Panc1 (cell line): ENCODE measurements around the gene TBCD. TPM values are rescaled to one million over a fixed set of nuclear protein-coding genes. Genes with fewer than 3 reads are reported as not detected.
A peak's percentile ranks its signal among the peaks of the same experiment; 100 is the strongest.

Source experiments
- ATAC-seq: fragments of 200-7000 bp; cut with Tn5 transposase; 2 replicates; pipeline ENCODE4 v1.9.1; 2020; ENCODE audit warnings: mild to moderate bottlenecking, moderate library complexity
- BruUV-seq: library from RNA; stranded (reverse); fragments of 400-500 nt; replicated peaks from 2 replicates; lab custom pipeline; 2021; lab: Mats Ljungman, UMichigan
- CTCF ChIA-PET: fragments of 300-600 bp; sonication (Branson Sonifier 250); formaldehyde crosslinking; loops from one replicate; lab custom pipeline; 2022; ENCODE audit warnings: antibody characterized with exemption; lab: Charles Lee
- POLR2A ChIA-PET: fragments of 300-600 bp; sonication (Branson Sonifier 250); formaldehyde crosslinking; loops from one replicate; lab custom pipeline; 2022; ENCODE audit warnings: antibody characterized with exemption; lab: Charles Lee
- DNase-seq: peaks from one replicate; pipeline ENCODE4 v3.0.0-alpha.2; 2010; ENCODE audit warnings: low read depth, low spot score
- H3K27ac ChIP-seq: 2 replicates; pipeline ENCODE4 v1.5.1; 2011; ENCODE audit warnings: mild to moderate bottlenecking, low read length, inconsistent platforms
- H3K27me3 ChIP-seq: fragments of 200-500 bp; sonication (Bioruptor generic); 2 replicates; pipeline ENCODE4 v1.6.0; 2014; ENCODE audit warnings: low read length, inconsistent platforms; ENCODE audit not compliant: control insufficient read depth, insufficient read depth
- H3K36me3 ChIP-seq: fragments of 200-500 bp; sonication (Bioruptor generic); 2 replicates; pipeline ENCODE4 v1.5.1; 2014; ENCODE audit warnings: inconsistent platforms, mild to moderate bottlenecking, low read length, moderate library complexity; ENCODE audit not compliant: control insufficient read depth, insufficient read depth
- H3K4me1 ChIP-seq: 2 replicates; pipeline ENCODE4 v1.5.1; 2011; ENCODE audit warnings: inconsistent platforms, mild to moderate bottlenecking, low read length, moderate library complexity; ENCODE audit not compliant: control insufficient read depth, insufficient read depth
- H3K4me3 ChIP-seq, 2 experiments: 2 replicates each; pipeline ENCODE4 v1.5.1; 2011 to 2012; ENCODE audit warnings: low read depth in 2 of 2, low read length in 2 of 2, mild to moderate bottlenecking in 2 of 2, inconsistent platforms in 1 of 2, moderate library complexity in 1 of 2
- H3K9me3 ChIP-seq: fragments of 200-500 bp; sonication (Bioruptor generic); 2 replicates; pipeline ENCODE4 v1.5.1; 2014; ENCODE audit warnings: low read depth, mild to moderate bottlenecking, inconsistent platforms, low read length, moderate library complexity; ENCODE audit not compliant: control insufficient read depth, insufficient read depth
- POLR2AphosphoS5 ChIP-seq: IDR thresholded peaks from 2 replicates; pipeline ENCODE4 v1.6.1; 2012; ENCODE audit warnings: mild to moderate bottlenecking, low read depth, low read length, moderate library complexity
- SIN3A ChIP-seq: IDR thresholded peaks from 2 replicates; pipeline ENCODE4 v1.6.1; 2012; ENCODE audit warnings: low read depth, mild to moderate bottlenecking, low read length, moderate library complexity, borderline replicate concordance; ENCODE audit not compliant: insufficient read depth
- TCF7L2 ChIP-seq: IDR thresholded peaks from 2 replicates; pipeline ENCODE4 v1.6.1; 2011; ENCODE audit warnings: mild to moderate bottlenecking, low read depth, low read length, inconsistent platforms
- in situ Hi-C: cut with HindIII; loops from 2 replicates; pipeline ENCODE4 v1.10.0; 2016; ENCODE audit warnings: low sequenced_read_pairs, low pct_unique_long_range_greater_than_20kb
- intact Hi-C: fragments of 100-400 bp; cut with micrococcal nuclease; formaldehyde crosslinking; loops from one replicate; pipeline ENCODE4 v1.10.0; 2022; ENCODE audit not compliant: unreplicated experiment
- total RNA-seq: library from RNA; stranded (reverse); gene quantifications from one replicate; pipeline ENCODE4 v1.2.1, GENCODE V29; 2021; ENCODE audit not compliant: unreplicated experiment
- TF ChIP-seq, protein P1 (sequence below), 2 experiments: IDR thresholded peaks; 2 replicates each; pipeline ENCODE4 v1.6.1; 2011 to 2012; ENCODE audit warnings: low read depth in 2 of 2, control low read depth in 1 of 2, low read length in 1 of 2, mild to moderate bottlenecking in 1 of 2, moderate library complexity in 1 of 2; ENCODE audit not compliant: insufficient read depth in 1 of 2
- TF ChIP-seq, protein P2 (sequence below): fragments of 450-650 bp; IDR thresholded peaks from 2 replicates; pipeline ENCODE4 v1.5.1; 2017; ENCODE audit warnings: mild to moderate bottlenecking

The TBCD gene
- total RNA-seq, 1 experiment from 2014 or later, result 186 TPM

GRCh38 chr17:82946081-82946480, 194.2 kb downstream of the TBCD start:
- BruUV-seq, result no TSS peak
- no peak overlapping the region for H3K4me3 ChIP-seq
- in situ Hi-C loops (no loop called here), intact Hi-C loops (no loop called here)
- H3K9me3 ChIP-seq, result peaks cover 19% of the 10 kb centered on the region
- no peak for DNase-seq
- CTCF ChIA-PET, result no interaction called here
- POLR2A ChIA-PET, result no interaction called here
- ATAC-seq, result no peak
- no peak overlapping the region for H3K27ac ChIP-seq
- no peaks in the 10 kb centered on the region for H3K36me3 ChIP-seq
- TF ChIP-seq TCF7L2 (no peak), SIN3A (no peak), POLR2AphosphoS5 (no peak)
- TF ChIP-seq, protein P1, sequence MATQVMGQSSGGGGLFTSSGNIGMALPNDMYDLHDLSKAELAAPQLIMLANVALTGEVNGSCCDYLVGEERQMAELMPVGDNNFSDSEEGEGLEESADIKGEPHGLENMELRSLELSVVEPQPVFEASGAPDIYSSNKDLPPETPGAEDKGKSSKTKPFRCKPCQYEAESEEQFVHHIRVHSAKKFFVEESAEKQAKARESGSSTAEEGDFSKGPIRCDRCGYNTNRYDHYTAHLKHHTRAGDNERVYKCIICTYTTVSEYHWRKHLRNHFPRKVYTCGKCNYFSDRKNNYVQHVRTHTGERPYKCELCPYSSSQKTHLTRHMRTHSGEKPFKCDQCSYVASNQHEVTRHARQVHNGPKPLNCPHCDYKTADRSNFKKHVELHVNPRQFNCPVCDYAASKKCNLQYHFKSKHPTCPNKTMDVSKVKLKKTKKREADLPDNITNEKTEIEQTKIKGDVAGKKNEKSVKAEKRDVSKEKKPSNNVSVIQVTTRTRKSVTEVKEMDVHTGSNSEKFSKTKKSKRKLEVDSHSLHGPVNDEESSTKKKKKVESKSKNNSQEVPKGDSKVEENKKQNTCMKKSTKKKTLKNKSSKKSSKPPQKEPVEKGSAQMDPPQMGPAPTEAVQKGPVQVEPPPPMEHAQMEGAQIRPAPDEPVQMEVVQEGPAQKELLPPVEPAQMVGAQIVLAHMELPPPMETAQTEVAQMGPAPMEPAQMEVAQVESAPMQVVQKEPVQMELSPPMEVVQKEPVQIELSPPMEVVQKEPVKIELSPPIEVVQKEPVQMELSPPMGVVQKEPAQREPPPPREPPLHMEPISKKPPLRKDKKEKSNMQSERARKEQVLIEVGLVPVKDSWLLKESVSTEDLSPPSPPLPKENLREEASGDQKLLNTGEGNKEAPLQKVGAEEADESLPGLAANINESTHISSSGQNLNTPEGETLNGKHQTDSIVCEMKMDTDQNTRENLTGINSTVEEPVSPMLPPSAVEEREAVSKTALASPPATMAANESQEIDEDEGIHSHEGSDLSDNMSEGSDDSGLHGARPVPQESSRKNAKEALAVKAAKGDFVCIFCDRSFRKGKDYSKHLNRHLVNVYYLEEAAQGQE (IDR thresholded peaks at IDR 0.05; ENCODE audit: insufficient read depth in 1 of 2, low read depth in 2 of 2, low read length in 1 of 2), result no peak
- TF ChIP-seq, protein P2, sequence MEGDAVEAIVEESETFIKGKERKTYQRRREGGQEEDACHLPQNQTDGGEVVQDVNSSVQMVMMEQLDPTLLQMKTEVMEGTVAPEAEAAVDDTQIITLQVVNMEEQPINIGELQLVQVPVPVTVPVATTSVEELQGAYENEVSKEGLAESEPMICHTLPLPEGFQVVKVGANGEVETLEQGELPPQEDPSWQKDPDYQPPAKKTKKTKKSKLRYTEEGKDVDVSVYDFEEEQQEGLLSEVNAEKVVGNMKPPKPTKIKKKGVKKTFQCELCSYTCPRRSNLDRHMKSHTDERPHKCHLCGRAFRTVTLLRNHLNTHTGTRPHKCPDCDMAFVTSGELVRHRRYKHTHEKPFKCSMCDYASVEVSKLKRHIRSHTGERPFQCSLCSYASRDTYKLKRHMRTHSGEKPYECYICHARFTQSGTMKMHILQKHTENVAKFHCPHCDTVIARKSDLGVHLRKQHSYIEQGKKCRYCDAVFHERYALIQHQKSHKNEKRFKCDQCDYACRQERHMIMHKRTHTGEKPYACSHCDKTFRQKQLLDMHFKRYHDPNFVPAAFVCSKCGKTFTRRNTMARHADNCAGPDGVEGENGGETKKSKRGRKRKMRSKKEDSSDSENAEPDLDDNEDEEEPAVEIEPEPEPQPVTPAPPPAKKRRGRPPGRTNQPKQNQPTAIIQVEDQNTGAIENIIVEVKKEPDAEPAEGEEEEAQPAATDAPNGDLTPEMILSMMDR, result no peak
- H3K27me3 ChIP-seq, result no peaks in the 10 kb centered on the region
- H3K4me1 ChIP-seq, result no peaks in the 10 kb centered on the region

GRCh38 chr17:82947051-82947991, 195.5 kb downstream of the TBCD start:
- in situ Hi-C loops (no loop called here), intact Hi-C loops (no loop called here)
- H3K27ac ChIP-seq, result no peak overlapping the region
- DNase-seq, result no peak
- H3K9me3 ChIP-seq, result peaks cover 19% of the 10 kb centered on the region
- ChIA-PET CTCF (no interaction called here), POLR2A (no interaction called here)
- H3K36me3 ChIP-seq, result no peaks in the 10 kb centered on the region
- ATAC-seq, result peak; percentile 31; the same call in 1 of the 2 replicates
- TF ChIP-seq TCF7L2 (no peak), POLR2AphosphoS5 (no peak; the same call in 1 of the 2 replicates), SIN3A (no peak)
- TF ChIP-seq, protein P2, result no peak
- TF ChIP-seq, protein P1 (IDR thresholded peaks at IDR 0.05; ENCODE audit: insufficient read depth in 1 of 2, low read depth in 2 of 2, low read length in 1 of 2), result no peak
- H3K4me3 ChIP-seq, result no peak overlapping the region
- BruUV-seq, result no TSS peak
- no peaks in the 10 kb centered on the region for H3K4me1 ChIP-seq
- no peaks in the 10 kb centered on the region for H3K27me3 ChIP-seq
